Endothelial cell (in vitro differentiated cells): ENCODE results near the gene MALAT1. TPM values are rescaled to one million over a fixed set of nuclear protein-coding genes. Genes with fewer than 3 reads are reported as not detected.

Source experiments
- DNase-seq: peaks from one replicate; pipeline ENCODE4 v3.0.0; 2021; ENCODE audit warnings: low spot score
- H3K27ac Mint-ChIP-seq: one replicate; pipeline ENCODE4 v1.8.0; 2021; ENCODE audit warnings: mixed read lengths, inconsistent platforms; ENCODE audit not compliant: unreplicated experiment
- H3K27me3 Mint-ChIP-seq: one replicate; pipeline ENCODE4 v1.8.0; 2021; ENCODE audit warnings: mild to moderate bottlenecking, moderate library complexity, mixed read lengths, inconsistent platforms; ENCODE audit not compliant: unreplicated experiment
- H3K36me3 Mint-ChIP-seq: one replicate; pipeline ENCODE4 v1.8.0; 2021; ENCODE audit warnings: mild to moderate bottlenecking, low read depth, mixed read lengths, inconsistent platforms; ENCODE audit not compliant: unreplicated experiment
- H3K4me1 Mint-ChIP-seq: one replicate; pipeline ENCODE4 v1.8.0; 2021; ENCODE audit warnings: mild to moderate bottlenecking, mixed read lengths, inconsistent platforms; ENCODE audit not compliant: unreplicated experiment
- H3K4me3 Mint-ChIP-seq: one replicate; pipeline ENCODE4 v1.8.0; 2021; ENCODE audit warnings: mild to moderate bottlenecking, mixed read lengths, inconsistent platforms; ENCODE audit not compliant: unreplicated experiment
- H3K9me3 Mint-ChIP-seq: one replicate; pipeline ENCODE4 v1.8.0; 2021; ENCODE audit warnings: mixed read lengths, inconsistent platforms; ENCODE audit not compliant: unreplicated experiment
- CTCF ChIP-seq: fragments of 200-600 bp; sonication (generic); IDR thresholded peaks from one replicate; pipeline ENCODE4 v1.5.0; 2021; ENCODE audit warnings: antibody characterized with exemption; ENCODE audit not compliant: unreplicated experiment
- total RNA-seq: library from RNA; stranded (reverse); fragmentation: NEBNext Ultra II Directional; extraction: Animal tissue kit (Norgen Biotek cat#: 25700); gene quantifications from one replicate; pipeline ENCODE4 v1.2.1, GENCODE V29; 2021; ENCODE audit not compliant: unreplicated experiment

The MALAT1 gene
- total RNA-seq, 1 donor from 2014 or later = 4,747 TPM

- Mint-ChIP-seq H3K4me1 (peaks cover 42% of the 10 kb centered on the region), H3K27me3 (peaks cover 17% of the 10 kb centered on the region), H3K4me3 (no peak overlapping the region), H3K9me3 (no peaks in the 10 kb centered on the region), H3K36me3 (peaks cover 29% of the 10 kb centered on the region), H3K27ac (no peak overlapping the region)
- TF ChIP-seq CTCF = no peak
- no peak for DNase-seq
Observed at GRCh38 chr11:65502555-65503367, 3.9 kb downstream of the MALAT1 start.

GRCh38 chr11:65503368-65503948, 4.6 kb downstream of the MALAT1 start:
- peaks cover 29% of the 10 kb centered on the region for H3K36me3 Mint-ChIP-seq
- no peak for DNase-seq
- H3K27me3 Mint-ChIP-seq = peaks cover 17% of the 10 kb centered on the region
- no peak for TF ChIP-seq CTCF
- H3K4me3 Mint-ChIP-seq = peak overlapping the region; percentile 89
- H3K9me3 Mint-ChIP-seq = no peaks in the 10 kb centered on the region
- H3K27ac Mint-ChIP-seq = no peak overlapping the region
- peaks cover 38% of the 10 kb centered on the region for H3K4me1 Mint-ChIP-seq

GRCh38 chr11:65503949-65504673, 5.3 kb downstream of the MALAT1 start:
- DNase-seq = no peak
- Mint-ChIP-seq H3K9me3 (no peaks in the 10 kb centered on the region), H3K27me3 (peaks cover 17% of the 10 kb centered on the region), H3K4me1 (peaks cover 38% of the 10 kb centered on the region), H3K4me3 (peak overlapping the region; percentile 89), H3K27ac (peak overlapping the region; percentile 65), H3K36me3 (peaks cover 29% of the 10 kb centered on the region)
- no peak for TF ChIP-seq CTCF

- peak overlapping the region; percentile 65 for H3K27ac Mint-ChIP-seq
- peaks cover 38% of the 10 kb centered on the region for H3K4me1 Mint-ChIP-seq
- H3K9me3 Mint-ChIP-seq = no peaks in the 10 kb centered on the region
- peaks cover 17% of the 10 kb centered on the region for H3K27me3 Mint-ChIP-seq
- H3K4me3 Mint-ChIP-seq = peak overlapping the region; percentile 89
- DNase-seq = no peak
- TF ChIP-seq CTCF = no peak
- peaks cover 29% of the 10 kb centered on the region for H3K36me3 Mint-ChIP-seq
Observed at GRCh38 chr11:65504674-65505465, 6.0 kb downstream of the MALAT1 start.
